GM19455 (cell line): ENCODE results near the gene RCOR1.

ENCODE experiments used
- ATAC-seq: cut with Tn5 transposase; IDR thresholded peaks from one replicate; pipeline ENCODE4 v1.9.1; 2021; ENCODE audit not compliant: unreplicated experiment

Gene RCOR1

GRCh38 chr14:102771144-102771543 is 178.7 kb downstream of the RCOR1 start:
- ATAC-seq: no peak

GRCh38 chr14:102772781-102773570 is 180.5 kb downstream of the RCOR1 start:
- no peak for ATAC-seq

GRCh38 chr14:102774391-102775153 is 182.1 kb downstream of the RCOR1 start:
- ATAC-seq: peak; percentile 33

- no peak for ATAC-seq
Observed at GRCh38 chr14:102775855-102776760, 183.7 kb downstream of the RCOR1 start.

GRCh38 chr14:102776761-102777710 is 184.6 kb downstream of the RCOR1 start, which contains the start of gene TRAF3:
TRAF3 (plus strand) TSS chr14:102777449; CDS start chr14:102870202, 92,753 bp downstream.
- peak; percentile 46 for ATAC-seq

GRCh38 chr14:102777711-102778337 is 185.4 kb downstream of the RCOR1 start:
- ATAC-seq: peak; percentile 17

GRCh38 chr14:102778338-102779083 is 186.1 kb downstream of the RCOR1 start:
- no peak for ATAC-seq

- no peak for ATAC-seq
Observed at GRCh38 chr14:102779084-102779462, 186.6 kb downstream of the RCOR1 start.

- no peak for ATAC-seq
Observed at GRCh38 chr14:102779574-102780315, 187.3 kb downstream of the RCOR1 start.
